HG03521 (cell line): ENCODE measurements around the gene EXOC2.
A peak's percentile ranks its signal among the peaks of the same experiment; 100 is the strongest.

ENCODE experiments used
- ATAC-seq: cut with Tn5 transposase; IDR thresholded peaks from one replicate; pipeline ENCODE4 v1.9.1; 2021; ENCODE audit warnings: mild to moderate bottlenecking, moderate library complexity; ENCODE audit not compliant: unreplicated experiment

Gene EXOC2

DNA sequence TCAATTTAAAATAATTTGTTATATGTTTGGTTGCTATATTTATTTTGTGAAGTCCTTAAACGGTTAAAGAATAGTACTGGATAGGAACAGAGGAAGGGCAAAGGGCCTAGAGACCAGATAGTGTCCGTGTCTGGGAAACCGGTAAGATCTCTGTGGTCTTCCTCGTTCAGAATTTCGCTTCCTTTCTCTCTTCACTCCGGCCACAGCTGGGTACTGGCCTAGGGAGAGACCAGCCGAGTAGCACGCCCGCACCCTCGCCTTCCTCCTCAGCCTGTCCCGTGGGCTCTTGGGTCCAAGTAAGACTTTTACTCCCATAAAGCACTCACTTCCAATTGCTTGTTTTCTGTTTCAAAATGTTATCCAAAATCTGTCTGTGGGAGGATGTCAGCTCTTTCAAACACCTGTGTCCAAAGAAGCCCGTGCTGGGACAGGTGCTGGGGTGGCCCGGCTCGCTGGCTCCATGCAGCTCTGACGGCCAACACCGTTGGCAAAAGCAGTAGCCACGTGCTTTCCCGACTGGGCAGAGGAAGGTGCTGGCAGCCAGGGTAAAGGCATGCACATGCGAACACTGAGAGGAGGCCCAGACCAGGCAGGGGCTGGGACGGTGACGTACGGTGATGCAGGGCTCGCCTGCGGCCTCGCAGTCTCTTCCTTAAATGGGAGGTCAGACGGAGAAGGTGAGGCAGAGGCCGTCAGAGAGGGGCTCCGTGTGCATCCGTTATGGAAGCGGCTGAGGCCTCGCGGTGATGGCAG, 189.2 kb downstream of the EXOC2 start:
- ATAC-seq, result no peak

- no peak for ATAC-seq
Measured at GRCh38 chr6:502761-503160, 190.2 kb downstream of the EXOC2 start.

- no peak for ATAC-seq
Measured at GRCh38 chr6:501891-502601, 190.9 kb downstream of the EXOC2 start.

DNA sequence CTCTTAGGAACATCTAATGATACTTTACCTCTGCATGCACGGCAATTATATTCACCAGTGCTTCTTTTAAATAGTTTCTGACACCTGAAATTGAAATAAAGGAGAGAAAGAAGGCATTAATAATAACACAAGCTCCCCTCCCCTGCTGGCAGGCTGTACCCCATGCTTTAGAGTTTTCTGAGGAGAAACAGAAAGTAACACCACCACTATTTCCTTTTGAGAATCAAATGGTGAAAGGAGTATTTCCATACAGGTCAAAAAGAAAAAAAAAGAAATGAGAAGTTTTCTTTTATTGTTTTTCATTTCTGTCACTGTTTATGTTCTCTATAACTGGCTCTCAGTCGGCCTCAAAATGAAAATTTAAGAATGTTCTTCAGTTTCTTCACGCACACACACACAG, 193.3 kb downstream of the EXOC2 start:
- ATAC-seq, result no peak

GRCh38 chr6:498795-499231, 194.1 kb downstream of the EXOC2 start:
- peak; percentile 53 for ATAC-seq

- ATAC-seq, result no peak
Measured at GRCh38 chr6:497258-497657, 195.7 kb downstream of the EXOC2 start.

DNA sequence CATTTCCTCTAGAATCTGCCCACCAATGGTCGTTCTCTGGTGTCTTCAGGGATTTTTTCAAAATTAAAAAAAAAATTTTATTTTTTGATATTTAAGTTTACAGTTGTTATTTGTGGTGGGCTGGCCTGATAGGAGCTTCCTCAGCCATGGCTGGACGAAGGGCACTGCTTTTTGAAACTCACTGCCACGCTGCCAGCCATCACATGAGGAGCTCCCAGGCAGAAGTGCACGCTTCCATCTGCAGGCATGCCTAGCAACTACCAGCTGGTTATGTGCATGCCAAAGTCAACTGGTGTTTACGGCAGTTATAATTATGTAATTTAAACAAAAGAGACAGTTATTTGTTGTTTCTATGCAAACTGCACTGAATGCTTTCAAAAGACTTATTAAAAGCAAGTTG, 196.3 kb downstream of the EXOC2 start:
- no peak for ATAC-seq

DNA sequence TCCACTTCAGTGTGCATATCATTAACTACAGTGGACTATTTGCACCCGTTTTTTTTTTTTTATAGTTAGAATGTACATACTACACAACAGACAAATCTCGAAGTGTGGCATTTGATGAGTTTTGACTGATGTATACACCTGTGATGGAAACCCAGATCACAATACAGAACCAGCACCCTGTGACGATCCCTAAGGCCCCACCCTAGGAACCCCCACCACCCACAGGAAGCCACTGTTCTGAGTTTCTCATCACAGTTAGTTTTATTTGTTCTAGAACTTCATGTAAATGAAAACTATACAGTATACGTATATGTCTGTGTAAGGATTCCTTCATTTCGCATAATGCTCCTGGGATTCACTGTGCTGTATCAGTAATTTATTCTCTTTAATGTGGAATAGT, 198.5 kb downstream of the EXOC2 start:
- no peak for ATAC-seq

DNA sequence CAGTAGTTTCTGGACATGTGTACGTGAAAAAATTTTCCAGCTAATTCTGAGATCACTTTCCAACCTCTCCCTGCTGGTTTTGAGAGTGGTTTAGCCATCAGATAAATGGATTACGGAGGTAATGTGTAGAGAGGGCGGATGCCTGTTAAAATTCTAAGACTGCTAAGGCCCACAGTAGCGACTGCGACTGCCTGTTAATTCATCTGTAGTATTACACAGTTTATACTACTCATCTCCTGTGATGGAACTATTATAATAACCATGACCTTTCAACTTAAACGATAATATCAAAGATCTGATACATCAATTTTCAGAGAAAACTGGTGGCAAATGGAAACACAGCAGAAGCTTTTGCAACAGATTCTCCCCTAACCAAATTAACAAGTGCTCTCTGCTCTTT, 199.1 kb downstream of the EXOC2 start:
- no peak for ATAC-seq

DNA sequence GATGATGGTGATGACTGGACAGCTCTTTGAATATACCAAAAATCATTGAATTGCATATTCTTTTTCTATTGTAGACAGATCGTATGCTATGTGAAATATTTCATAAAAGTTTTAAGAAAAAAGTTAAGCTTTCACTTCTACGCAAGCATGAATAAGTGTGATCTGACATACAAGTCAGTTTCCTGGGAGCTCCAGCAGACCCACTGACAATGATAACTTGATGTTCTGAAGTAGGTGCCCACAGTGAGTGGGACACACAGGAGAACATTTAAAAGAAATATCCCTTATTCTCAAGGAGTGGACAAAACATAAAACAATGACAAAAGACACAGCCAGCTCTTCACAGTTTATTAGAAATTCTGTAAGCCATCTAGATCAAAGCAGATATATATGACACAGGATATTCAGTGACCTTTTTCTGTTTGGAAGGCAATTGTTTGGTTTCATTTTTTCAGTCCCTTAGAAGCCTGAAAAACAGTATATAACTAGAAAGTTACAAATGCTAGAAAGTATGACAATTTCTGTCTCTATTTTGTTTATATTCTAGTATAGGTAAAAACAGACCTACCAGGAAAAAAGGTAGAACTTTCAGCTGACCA, 200.0 kb downstream of the EXOC2 start:
- ATAC-seq, result no peak

DNA sequence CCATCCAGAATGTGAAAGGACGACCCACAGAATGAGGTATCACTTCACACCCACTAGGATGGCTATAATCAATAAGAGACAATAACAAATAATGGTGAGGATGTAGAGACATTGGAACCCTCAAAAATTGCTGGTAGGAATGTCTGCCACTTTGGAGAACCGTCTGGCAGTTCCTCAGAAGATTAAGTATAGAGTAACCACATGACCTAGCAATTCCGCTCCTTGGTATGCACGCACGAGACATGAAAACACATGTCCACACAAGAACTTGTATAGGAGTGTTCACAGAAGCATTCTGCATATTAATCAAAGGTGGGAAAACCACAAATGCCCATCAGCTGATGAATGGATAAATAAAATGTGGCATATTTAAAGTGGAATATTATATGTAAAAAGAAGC, 200.8 kb downstream of the EXOC2 start:
- no peak for ATAC-seq

DNA sequence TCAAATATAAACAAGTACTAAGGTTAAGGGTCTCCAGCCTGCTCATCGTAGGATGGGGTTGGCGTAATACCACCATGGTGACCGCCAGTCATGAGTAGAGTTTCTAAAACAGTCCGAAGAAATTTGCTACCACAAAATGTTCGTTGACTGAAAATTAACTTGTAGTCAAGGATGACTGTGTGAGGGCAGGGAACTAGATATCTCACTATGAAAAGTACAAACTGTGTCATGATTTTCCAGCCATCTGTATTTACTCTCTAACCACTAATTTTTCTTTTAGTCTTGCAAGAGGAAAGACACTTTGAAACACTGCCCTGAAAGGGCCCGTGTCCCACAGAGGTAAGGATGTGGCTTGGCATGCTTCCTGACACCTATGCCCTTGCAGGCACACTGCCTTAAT, 201.7 kb downstream of the EXOC2 start:
- no peak for ATAC-seq

DNA sequence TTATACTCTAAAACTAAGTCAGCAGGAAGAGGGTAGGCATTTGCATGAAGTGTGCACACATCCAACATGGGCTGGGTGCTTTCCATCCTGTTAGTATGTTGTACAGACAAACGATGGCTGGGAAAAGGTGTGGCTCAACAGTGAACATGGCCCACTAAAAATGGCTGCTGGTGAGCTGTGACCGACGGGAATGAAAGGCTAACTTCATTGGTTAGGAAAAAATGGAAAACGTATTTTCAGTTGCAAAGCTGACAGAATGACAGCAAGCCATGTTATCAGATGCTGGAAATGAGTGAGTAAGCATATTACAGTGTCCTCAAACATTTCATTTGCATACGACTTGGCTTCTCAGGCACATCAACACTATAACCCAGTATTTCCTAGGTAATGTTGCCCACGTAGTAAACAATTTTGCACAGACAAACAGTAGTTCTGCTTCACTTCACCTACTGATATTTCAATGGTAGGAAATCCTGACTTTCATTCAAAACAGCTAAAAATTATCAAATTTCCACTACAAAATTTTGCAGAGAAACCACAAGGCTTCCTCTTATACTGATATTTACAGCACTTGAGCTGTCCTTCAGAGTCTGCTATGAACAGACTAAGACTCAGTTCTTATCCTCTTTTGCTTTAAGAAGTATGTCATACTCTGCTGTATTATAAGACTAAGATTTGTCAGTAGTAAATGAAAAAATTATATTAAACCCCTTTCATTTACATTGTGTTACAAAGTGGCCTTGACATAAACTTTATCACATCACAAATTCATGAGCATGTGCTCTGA, 202.5 kb downstream of the EXOC2 start:
- ATAC-seq, result peak; percentile 45

DNA sequence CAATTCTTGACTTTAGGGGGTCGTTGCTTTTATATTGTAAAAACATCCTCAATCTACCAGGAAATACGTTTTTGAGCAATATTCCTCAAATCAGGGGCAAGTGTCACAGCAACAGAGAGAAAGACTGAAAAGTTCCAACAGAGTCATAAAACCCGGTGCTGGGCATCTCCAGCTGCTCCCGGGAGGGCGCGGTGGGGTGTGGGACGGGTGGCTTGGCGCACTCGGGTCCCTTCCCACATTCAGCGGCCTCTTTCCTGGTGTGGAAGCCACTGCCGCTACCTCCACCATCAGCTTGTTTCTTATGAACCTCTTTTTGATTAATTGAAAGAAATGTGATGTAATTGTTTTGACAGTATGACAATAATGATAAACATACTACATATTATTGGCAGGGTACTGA, 203.2 kb downstream of the EXOC2 start:
- no peak for ATAC-seq

- ATAC-seq, result no peak
Measured at GRCh38 chr6:489001-489400, 203.9 kb downstream of the EXOC2 start.

- ATAC-seq, result no peak
Measured at GRCh38 chr6:487956-488355, 205.0 kb downstream of the EXOC2 start.

- no peak for ATAC-seq
Measured at GRCh38 chr6:485655-486170, 207.2 kb downstream of the EXOC2 start.

DNA sequence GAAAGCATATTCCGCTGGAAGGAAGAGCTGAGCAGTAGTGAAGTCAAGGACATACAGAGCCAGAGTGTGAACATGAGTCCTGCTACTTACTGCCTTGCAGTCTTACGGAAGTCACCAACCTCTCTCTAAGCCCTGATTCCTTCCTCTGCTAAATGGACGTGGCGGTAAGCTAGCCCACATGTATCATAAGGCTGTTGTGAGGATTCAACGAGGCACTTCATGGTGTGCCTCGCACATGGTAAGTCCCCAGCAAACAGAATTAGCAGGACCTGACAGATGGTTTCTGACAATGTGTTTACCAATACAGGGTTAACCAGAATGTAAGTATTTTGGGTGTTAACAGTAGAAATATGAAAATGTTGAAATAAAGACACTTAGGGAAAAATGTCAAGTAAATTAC, 208.2 kb downstream of the EXOC2 start:
- ATAC-seq, result no peak

DNA sequence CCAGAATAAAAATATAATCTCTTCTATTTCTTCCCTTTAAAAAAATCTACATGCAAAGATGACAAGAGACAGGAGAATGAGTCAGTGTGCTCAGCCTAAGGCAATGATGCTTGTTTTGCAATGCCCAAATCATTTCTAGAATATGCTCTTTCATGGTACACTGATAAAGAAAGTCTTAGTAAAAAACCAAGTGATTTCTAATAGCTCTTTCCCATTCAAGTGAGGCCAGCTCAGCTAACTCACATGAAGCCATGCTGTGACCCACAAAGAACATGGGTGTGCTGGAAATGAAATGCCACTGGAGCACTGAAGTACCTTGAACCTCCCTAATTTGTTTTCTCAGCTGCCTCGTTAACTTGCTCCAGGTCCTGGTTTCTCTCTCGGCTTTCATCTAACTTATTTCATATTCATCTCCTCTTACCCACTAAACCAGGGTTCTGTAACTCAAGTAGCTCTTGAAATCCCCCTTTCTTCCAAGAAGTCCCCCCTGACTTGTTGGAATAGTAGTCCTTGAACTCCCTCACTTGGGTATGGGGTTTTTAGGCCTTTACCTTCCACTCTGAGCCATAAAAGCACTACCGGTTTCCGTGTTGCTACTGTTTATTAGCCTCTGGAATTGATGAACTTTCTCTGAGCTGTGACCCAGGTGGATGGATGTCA, 208.7 kb downstream of the EXOC2 start:
- no peak for ATAC-seq

- no peak for ATAC-seq
Measured at GRCh38 chr6:475314-475713, 217.6 kb downstream of the EXOC2 start.
